Stimulated activated CD8-positive, alpha-beta memory T cell treated with anti-CD3 and anti-CD28 coated beads, Interleukin-2, amount 100 ng/mL, for 48 hours (primary cell): ENCODE measurements around the gene GADD45GIP1.
A peak's percentile ranks its signal among the peaks of the same experiment; 100 is the strongest.
"Not testable (repeated sequence)": the region's sequence is repeated elsewhere in the genome, so short reads cannot be mapped to it uniquely, and the experiment has no call there.

ENCODE experiments used
- DNase-seq, 2 donors: peaks; one replicate each; pipeline ENCODE4 v3.0.0-alpha.2; 2020; ENCODE audit warnings: low read depth in 2 of 2

Gene GADD45GIP1

GRCh38 chr19:12957389-12957952 lies 448 bp upstream of the GADD45GIP1 start:
- DNase-seq: not testable (repeated sequence)

GRCh38 chr19:12955996-12956395 lies 1.0 kb downstream of the GADD45GIP1 start:
- DNase-seq: no peak

- not testable (repeated sequence) for DNase-seq
Measured at GRCh38 chr19:12955575-12955974, 1.4 kb downstream of the GADD45GIP1 start.

GRCh38 chr19:12954612-12954962 lies 2.4 kb downstream of the GADD45GIP1 start:
- no peak for DNase-seq

- no peak for DNase-seq
Measured at GRCh38 chr19:12953799-12954611, 3.0 kb downstream of the GADD45GIP1 start.

- DNase-seq: no peak
Measured at GRCh38 chr19:12953138-12953798, 3.8 kb downstream of the GADD45GIP1 start.

GRCh38 chr19:12952488-12953137 lies 4.4 kb downstream of the GADD45GIP1 start:
- DNase-seq: no peak

- DNase-seq: not testable (repeated sequence)
Measured at GRCh38 chr19:12952050-12952449, 5.0 kb downstream of the GADD45GIP1 start.

- DNase-seq: no peak
Measured at GRCh38 chr19:12949363-12950283, 7.4 kb downstream of the GADD45GIP1 start.

GRCh38 chr19:12948612-12949362 lies 8.2 kb downstream of the GADD45GIP1 start:
- no peak for DNase-seq

GRCh38 chr19:12947702-12948611 lies 9.1 kb downstream of the GADD45GIP1 start:
- no peak for DNase-seq

GRCh38 chr19:12946731-12947496 lies 10.1 kb downstream of the GADD45GIP1 start:
- DNase-seq: no peak

- peak; percentile 40 to 43 for DNase-seq
Measured at GRCh38 chr19:12946092-12946721, 10.8 kb downstream of the GADD45GIP1 start.

GRCh38 chr19:12945479-12946091 lies 11.4 kb downstream of the GADD45GIP1 start, which contains the start of gene RAD23A:
RAD23A (plus strand) TSS chr19:12945862; CDS start chr19:12945949, 87 bp downstream.
- peak; percentile 99 for DNase-seq

- no peak for DNase-seq
Measured at GRCh38 chr19:12944104-12944674, 12.8 kb downstream of the GADD45GIP1 start.

- DNase-seq: no peak
Measured at GRCh38 chr19:12943437-12944044, 13.5 kb downstream of the GADD45GIP1 start.

- DNase-seq: no peak
Measured at GRCh38 chr19:12940897-12941296, 16.1 kb downstream of the GADD45GIP1 start.
